GM19463 (cell line): Measurements from ENCODE around the gene DROSHA.

Source experiments
- ATAC-seq: cut with Tn5 transposase; IDR thresholded peaks from one replicate; pipeline ENCODE4 v1.9.1; 2021; ENCODE audit warnings: mild to moderate bottlenecking, moderate library complexity; ENCODE audit not compliant: unreplicated experiment

The DROSHA gene

DNA sequence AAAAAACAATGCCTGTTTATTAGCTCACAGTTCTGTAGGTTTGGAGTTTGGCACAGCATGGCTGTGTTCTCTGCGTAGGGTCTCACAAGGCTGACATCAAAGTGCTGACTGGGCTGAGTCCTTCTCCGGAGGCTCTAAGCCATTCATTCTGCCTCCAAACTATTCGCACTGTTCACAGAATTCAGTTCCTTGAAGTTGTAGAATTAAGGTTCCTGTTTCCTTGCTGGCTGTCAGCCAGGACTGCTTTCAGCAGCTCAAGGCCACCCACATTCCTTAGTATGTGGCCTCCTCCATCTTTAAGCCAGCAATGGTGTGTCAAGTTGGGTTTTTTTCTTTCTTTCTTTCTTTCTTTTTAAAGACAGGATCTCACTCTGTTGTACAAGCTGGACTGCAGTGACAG lies 176.6 kb downstream of the DROSHA start:
- ATAC-seq: no peak
